GM12873 (cell line): ENCODE results near the gene GPC6.

Experiments
- CTCF ChIP-seq: IDR thresholded peaks from 2 replicates; pipeline ENCODE4 v1.5.1; 2012; ENCODE audit warnings: low read depth, mild to moderate bottlenecking, moderate library complexity, low read length, control low read depth; ENCODE audit not compliant: insufficient read depth; ENCODE audit errors: missing control alignments

GPC6 gene

GRCh38 chr13:94009701-94010100 is 783.1 kb downstream of the GPC6 start:
- no peak for TF ChIP-seq CTCF

GRCh38 chr13:94014461-94014860 is 787.9 kb downstream of the GPC6 start:
- no peak for TF ChIP-seq CTCF

GRCh38 chr13:94020426-94020825 is 793.8 kb downstream of the GPC6 start:
- no peak for TF ChIP-seq CTCF

- TF ChIP-seq CTCF: no peak
These were observed 794.2 kb downstream of the GPC6 start for GRCh38 chr13:94020833-94021232.

- no peak for TF ChIP-seq CTCF
These were observed 801.6 kb downstream of the GPC6 start for GRCh38 chr13:94028234-94028633.

GRCh38 chr13:94028650-94029049 is 802.0 kb downstream of the GPC6 start:
- no peak for TF ChIP-seq CTCF

GRCh38 chr13:94030415-94031119 is 804.0 kb downstream of the GPC6 start:
- no peak for TF ChIP-seq CTCF
